ENCODE measurements around the gene MLLT10.
"Not testable (repeated sequence)": the region's sequence is repeated elsewhere in the genome, so short reads cannot be mapped to it uniquely, and the experiment has no call there.

MLLT10 gene

GRCh38 chr10:21700474-21700873 lies 166.4 kb downstream of the MLLT10 start:
- no peak for DNase-seq (ENCODE audit: low spot score)

GRCh38 chr10:21702633-21703111 lies 168.6 kb downstream of the MLLT10 start:
- no peak for DNase-seq (ENCODE audit: low spot score)

- DNase-seq (ENCODE audit: low spot score): no peak
Observed at GRCh38 chr10:21705142-21705827, 171.3 kb downstream of the MLLT10 start.

- DNase-seq (ENCODE audit: low spot score): no peak
Observed at GRCh38 chr10:21705828-21706176, 171.8 kb downstream of the MLLT10 start.

DNA sequence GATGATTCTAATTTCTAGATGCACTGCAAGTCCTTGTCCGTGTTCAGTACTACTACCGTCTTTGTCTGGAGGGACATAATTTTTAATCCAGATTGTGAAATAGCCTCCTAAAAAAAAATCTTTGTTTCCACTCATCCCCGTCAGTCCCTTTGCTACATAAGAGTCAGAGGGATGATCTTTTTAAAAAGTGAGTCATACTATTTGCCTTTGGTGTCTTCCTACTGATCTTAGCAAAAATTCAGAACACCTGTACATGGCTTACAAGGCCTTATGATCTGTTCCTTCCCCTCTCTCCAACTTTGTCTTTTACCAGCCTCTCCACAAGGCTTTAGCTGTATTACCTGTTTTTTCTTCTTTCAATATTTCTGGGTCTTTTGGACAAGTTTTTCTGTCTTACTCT lies 173.5 kb downstream of the MLLT10 start:
- DNase-seq (ENCODE audit: low spot score): no peak

DNA sequence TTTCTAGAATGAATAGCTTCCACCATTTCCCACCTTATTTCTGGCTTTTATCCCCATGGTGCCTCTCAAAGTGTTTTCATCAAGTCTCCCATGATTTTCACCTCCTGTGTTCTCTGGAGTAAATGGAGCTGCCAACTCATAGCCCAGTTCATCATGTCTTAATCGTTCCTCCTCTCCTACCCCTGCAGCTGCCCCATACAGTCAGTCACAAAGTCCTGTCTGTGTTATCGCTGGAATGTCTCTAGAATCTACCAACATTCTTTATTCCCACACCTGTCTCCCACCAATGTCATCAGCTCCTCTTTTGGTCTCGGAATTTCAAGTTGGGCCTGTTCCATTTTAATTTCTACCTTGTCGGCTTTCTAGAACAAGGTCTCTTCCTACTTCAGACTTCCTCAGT lies 178.9 kb downstream of the MLLT10 start:
- DNase-seq (ENCODE audit: low spot score): no peak

- no peak for DNase-seq (ENCODE audit: low spot score)
Observed at GRCh38 chr10:21715531-21716195, 181.6 kb downstream of the MLLT10 start.

DNA sequence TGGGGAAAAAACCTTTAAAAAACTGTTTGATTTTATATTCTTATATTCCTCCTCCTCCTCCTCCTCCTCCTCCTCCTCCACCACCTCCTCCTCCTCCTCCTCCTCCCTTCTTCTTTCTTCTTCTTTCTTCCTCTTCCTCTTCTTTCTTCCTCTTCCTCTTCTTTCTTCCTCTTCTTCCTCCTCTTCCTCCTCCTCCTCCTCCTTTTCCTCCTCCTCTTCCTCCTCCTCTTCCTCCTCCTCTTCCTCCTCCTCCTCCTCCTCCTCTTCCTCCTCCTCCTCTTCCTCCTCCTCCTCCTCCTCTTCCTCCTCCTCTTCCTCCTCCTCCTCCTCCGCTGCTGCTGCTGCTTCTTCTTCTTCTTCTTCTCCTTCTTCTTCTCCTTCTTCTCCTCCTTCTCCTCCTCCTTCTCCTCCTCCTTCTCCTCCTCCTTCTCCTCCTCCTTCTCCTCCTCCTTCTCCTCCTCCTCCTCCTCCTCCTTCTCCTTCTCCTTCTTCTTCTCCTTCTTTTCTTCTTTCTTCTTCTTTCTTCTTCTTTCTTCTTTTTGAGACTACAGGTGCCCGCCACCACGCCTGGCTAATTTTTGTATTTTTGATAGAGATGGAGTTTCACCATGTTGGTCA lies 183.5 kb downstream of the MLLT10 start:
- not testable (repeated sequence) for DNase-seq (ENCODE audit: low spot score)

DNA sequence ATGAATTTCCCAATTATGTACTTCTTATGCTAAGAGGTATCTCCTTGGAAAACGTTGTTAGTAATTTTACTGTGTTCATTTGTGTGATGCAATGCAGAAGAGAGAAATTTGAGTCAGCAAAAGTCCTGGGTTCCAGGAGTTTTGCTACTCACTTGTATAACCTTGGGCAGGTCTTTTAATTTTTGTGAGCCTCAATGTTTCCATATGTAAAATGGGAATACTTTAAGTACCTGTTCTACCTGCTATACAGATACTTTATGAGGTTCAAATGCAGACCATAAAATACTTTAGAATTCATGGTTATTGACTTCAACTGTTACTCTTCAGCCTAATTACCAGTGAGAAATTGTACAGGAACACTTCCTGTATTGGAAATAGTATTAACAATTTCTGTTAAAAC lies 185.5 kb downstream of the MLLT10 start:
- no peak for DNase-seq (ENCODE audit: low spot score)

- DNase-seq (ENCODE audit: low spot score): no peak
Observed at GRCh38 chr10:21720090-21720489, 186.1 kb downstream of the MLLT10 start.

DNA sequence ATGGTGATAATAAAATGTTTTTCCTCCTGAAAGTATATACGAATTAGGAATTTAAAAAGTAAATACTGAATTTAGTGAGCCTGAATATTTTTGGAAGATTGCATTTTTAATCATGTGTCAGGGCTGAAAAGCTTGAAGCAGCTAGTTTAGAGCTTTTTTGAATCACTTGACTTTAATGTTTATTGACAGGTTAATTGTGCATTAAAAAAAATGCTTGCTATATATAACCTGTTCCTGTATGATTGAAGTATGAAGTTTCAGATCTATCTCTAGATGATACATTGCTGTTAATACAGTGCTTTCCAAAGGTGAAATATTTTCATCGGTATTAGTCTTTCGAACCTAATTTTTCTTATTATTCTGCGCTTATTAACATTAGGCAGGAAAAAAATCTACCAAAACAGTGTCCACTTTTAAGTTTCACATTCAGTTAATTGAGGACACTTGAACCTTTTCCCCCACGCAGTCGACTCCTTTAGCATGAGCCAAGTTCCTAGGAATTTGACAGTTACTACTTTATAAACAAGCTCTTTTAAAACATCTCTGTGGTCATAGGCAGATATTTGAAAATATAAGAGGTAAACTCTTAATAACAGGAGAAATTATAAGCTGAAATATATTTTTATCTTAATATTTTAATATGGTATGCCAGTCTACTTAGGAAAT lies 187.1 kb downstream of the MLLT10 start:
- no peak for DNase-seq (ENCODE audit: low spot score)

DNA sequence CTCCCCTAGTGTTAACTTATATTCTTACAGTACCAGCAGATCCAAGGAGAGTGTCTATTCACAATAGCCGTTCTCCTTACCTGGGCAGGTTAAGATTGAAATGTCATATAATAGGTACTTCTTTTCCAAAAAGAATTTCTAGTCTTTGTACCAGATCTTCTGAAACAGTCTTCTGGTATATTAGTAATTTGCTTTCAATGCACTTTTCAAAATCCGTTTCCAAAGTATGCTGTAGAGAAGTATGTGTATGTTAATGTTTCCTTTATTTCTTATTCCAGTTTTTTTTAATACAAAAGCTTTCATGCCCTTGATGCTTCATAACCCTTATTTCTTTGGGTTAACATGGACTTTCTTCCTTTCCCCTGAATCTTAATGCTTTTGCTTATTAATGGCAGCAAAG lies 188.2 kb downstream of the MLLT10 start:
- DNase-seq (ENCODE audit: low spot score): no peak

DNA sequence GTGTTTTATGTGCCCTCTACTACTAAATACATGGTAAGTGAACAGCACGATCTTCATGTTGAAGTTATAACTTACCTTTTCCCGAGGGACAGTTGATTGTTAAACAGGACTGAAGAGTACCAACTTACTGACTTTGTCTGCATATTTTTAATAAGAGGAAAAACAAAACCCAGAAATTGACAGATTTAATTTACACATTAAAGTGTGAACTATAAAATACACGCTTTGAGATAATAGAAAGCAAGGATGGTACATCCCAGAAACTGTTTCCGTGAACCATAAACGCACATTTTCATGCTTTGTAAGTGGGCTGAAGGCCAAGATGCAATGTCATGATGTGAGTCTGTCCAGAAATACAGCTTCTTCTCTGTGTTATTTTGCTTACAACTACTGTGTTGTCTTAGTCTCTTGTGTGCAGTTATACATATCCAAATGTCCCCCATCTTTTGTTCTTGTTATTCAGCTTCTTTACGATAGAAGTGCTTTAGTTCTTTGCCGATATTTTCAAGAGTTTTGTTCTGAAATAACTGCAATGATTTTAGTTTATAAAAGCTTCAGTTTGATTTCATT lies 190.1 kb downstream of the MLLT10 start:
- DNase-seq (ENCODE audit: low spot score): no peak

DNA sequence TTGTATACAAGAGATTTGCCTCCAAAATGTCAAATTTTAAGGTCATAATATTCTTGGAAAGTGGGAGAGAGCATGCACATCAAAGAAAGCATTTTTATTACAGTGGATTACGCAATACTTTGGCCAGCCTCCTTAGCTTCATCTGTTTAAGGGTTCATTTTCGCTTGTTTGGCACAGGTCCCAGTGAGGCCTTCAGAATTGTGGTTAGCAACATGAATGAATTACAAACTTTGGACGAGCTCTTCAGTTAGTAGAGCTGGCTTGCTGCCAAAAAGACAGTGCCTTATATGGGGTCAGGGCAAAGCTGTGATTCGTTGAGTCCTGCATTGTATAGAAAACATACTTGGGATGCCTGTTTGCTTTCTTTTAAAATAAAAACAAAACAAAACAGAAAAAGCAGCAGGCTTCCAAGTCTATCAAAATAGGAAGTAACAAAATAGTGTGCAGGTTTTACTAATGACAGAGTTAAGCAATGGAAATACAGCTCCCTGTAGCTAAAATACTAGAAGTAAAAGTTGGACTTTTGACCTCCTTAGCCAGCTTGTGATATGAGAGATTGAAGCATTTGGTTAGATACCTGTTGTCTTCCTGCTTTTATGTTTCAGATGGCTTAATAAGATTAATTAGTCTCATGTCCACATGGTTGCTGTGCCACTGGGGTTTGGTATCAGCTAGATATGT lies 190.8 kb downstream of the MLLT10 start:
- DNase-seq (ENCODE audit: low spot score): peak; percentile 52

- no peak for DNase-seq (ENCODE audit: low spot score)
Observed at GRCh38 chr10:21726601-21727225, 192.7 kb downstream of the MLLT10 start.

- DNase-seq (ENCODE audit: low spot score): no peak
Observed at GRCh38 chr10:21727452-21728168, 193.6 kb downstream of the MLLT10 start.

DNA sequence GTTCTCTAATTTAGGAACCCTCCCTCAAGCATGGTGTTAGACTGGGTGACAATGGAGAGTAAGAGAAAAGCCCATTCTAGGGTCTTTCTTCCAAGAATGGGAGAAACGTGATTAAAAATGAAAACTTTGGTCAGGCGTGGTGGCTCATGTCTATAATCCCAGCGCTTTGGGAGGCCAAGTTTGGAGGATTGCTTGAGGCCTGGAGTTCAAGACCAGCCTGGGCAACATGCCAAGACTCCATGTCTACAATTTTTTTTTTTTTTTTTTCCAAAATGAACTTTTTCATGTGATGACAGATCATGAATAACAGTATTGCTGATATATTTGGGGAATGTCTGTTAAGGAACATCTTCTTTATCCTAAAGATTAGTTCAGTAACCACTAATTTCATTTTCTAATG lies 194.6 kb downstream of the MLLT10 start:
- no peak for DNase-seq (ENCODE audit: low spot score)

DNA sequence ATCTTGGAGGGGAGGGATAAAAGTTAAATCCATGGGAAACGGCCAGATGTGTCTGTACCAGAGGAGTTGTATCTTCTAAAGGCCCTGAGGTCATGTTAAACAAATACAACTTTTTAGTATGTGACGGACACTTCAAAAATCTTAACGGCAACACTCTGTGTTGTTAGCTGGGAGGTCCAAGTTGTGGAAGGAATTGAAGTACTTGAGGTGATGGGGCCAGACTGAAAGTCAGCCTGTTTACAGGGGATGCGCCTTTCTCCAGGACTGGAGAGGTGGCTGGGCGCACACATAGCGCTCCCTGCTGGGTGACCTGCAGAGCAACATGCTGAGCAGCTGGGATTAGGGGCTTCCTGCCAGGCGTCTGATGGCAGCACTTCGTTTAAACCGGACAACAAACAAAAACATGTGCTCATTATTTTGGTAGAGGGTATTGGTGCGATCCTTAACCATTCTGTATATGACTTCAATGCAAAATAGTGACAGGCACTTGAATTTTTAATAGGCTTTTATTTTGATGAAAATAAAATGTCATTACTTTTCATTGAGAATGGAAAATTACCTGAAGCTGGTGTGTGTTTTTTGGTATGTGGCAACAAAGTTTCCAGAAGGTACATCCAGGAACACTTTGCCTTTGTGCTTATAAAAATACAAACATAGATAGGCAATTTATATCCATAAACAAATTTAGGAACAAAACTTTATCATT lies 198.2 kb downstream of the MLLT10 start:
- DNase-seq (ENCODE audit: low spot score): peak; percentile 67

DNA sequence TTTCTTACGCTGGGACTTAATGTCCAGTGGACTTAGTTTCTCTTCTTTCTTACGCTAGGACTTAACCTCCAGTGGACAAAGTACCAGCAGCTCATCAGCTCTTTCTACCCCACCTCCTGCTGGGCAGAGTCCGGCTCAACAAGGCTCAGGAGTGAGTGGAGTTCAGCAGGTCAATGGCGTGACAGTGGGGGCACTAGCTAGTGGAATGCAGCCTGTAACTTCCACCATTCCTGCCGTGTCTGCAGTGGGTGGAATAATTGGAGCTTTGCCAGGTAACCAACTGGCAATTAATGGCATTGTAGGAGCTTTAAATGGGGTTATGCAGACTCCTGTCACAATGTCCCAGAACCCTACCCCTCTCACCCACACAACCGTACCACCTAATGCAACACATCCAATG lies 199.7 kb downstream of the MLLT10 start:
- no peak for DNase-seq (ENCODE audit: low spot score)

DNA sequence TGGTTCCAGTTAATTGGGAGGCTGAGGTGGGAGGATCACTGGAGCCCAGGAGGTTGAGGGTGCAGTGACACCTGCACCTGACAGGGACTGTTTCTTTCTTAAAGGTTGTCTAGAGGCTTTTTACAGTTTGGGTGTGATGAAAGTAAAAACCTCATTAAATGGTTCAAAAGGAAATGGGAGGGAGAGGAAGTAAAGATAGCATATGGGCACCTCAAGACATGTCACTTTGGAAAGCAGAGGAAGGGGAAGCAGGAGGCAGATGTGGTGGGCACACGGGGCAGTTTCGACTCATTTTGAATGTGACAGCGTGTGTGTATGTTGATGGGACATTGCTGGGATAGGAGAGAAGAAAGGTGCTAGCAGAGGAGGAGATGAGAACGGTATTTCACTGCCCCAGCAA lies 203.1 kb downstream of the MLLT10 start:
- DNase-seq (ENCODE audit: low spot score): no peak

Measured in HuH-7.5 (cell line).